KMS-11 (cell line): Measurements from ENCODE around the gene BNC2.

Source experiments
- H2AFZ ChIP-seq: fragments of 200-600 bp; sonication (generic); 2 replicates; pipeline ENCODE4 v1.6.1; 2016; ENCODE audit warnings: antibody characterized with exemption, mixed run types, low read depth
- H3K27ac ChIP-seq: fragments of 200-600 bp; sonication (generic); 2 replicates; pipeline ENCODE4 v1.6.1; 2016; ENCODE audit warnings: mild to moderate bottlenecking, mixed run types
- H3K27me3 ChIP-seq: fragments of 200-600 bp; sonication (generic); 2 replicates; pipeline ENCODE4 v1.6.1; 2017; ENCODE audit warnings: mild to moderate bottlenecking, low read depth, mixed run types, moderate library complexity; ENCODE audit not compliant: insufficient read depth
- H3K36me3 ChIP-seq: fragments of 200-600 bp; sonication (generic); 2 replicates; pipeline ENCODE4 v1.6.1; 2017; ENCODE audit warnings: mild to moderate bottlenecking, mixed run types; ENCODE audit not compliant: insufficient read depth
- H3K4me1 ChIP-seq: fragments of 200-600 bp; sonication (generic); 2 replicates; pipeline ENCODE4 v1.6.1; 2016; ENCODE audit warnings: mild to moderate bottlenecking, low read depth, mixed run types; ENCODE audit not compliant: poor library complexity, severe bottlenecking
- H3K4me2 ChIP-seq: fragments of 200-600 bp; sonication (generic); 2 replicates; pipeline ENCODE4 v1.7.0; 2016; ENCODE audit warnings: mild to moderate bottlenecking, mixed run types
- H3K4me3 ChIP-seq: fragments of 200-600 bp; sonication (generic); IDR thresholded peaks from 2 replicates; pipeline ENCODE4 v1.6.1; 2017; ENCODE audit warnings: low read depth, low read length, mixed read lengths; ENCODE audit not compliant: insufficient read depth
- H3K79me2 ChIP-seq: fragments of 200-600 bp; sonication (generic); 2 replicates; pipeline ENCODE4 v1.6.1; 2016; ENCODE audit warnings: low read depth, mixed run types; ENCODE audit not compliant: insufficient read depth
- H3K9ac ChIP-seq: fragments of 200-600 bp; sonication (generic); 2 replicates; pipeline ENCODE4 v1.6.1; 2016; ENCODE audit warnings: mild to moderate bottlenecking, mixed run types
- H4K20me1 ChIP-seq: fragments of 200-600 bp; sonication (generic); 2 replicates; pipeline ENCODE4 v1.6.1; 2016; ENCODE audit warnings: mild to moderate bottlenecking, mixed run types; ENCODE audit not compliant: insufficient read depth
- CTCF ChIP-seq: fragments of 200-600 bp; sonication (generic); conservative IDR thresholded peaks from 2 replicates; pipeline ENCODE4 v1.6.1; 2017; ENCODE audit warnings: low read depth, mild to moderate bottlenecking, antibody characterized with exemption, low read length, moderate library complexity, mixed read lengths

The BNC2 gene

GRCh38 chr9:16510482-16510881, 360.0 kb downstream of the BNC2 start:
- no peaks in the 10 kb centered on the region for H3K79me2 ChIP-seq
- H3K27me3 ChIP-seq = no peaks in the 10 kb centered on the region
- no peak for TF ChIP-seq CTCF
- no peak overlapping the region for H3K27ac ChIP-seq
- H3K4me1 ChIP-seq = no peaks in the 10 kb centered on the region
- H4K20me1 ChIP-seq = no peaks in the 10 kb centered on the region
- H3K36me3 ChIP-seq = no peaks in the 10 kb centered on the region
- H3K4me2 ChIP-seq = no peak overlapping the region
- no peak overlapping the region for H3K4me3 ChIP-seq
- no peak overlapping the region for H2AFZ ChIP-seq
- no peak overlapping the region for H3K9ac ChIP-seq

- Histone ChIP-seq H3K79me2 (no peaks in the 10 kb centered on the region), H3K27ac (no peak overlapping the region), H3K4me2 (no peak overlapping the region), H2AFZ (no peak overlapping the region), H3K36me3 (no peaks in the 10 kb centered on the region), H3K9ac (no peak overlapping the region), H3K4me3 (no peak overlapping the region), H4K20me1 (no peaks in the 10 kb centered on the region), H3K27me3 (no peaks in the 10 kb centered on the region), H3K4me1 (no peaks in the 10 kb centered on the region)
- no peak for TF ChIP-seq CTCF
Measured at GRCh38 chr9:16509997-16510396, 360.5 kb downstream of the BNC2 start.

- Histone ChIP-seq H2AFZ (no peak overlapping the region), H3K4me2 (no peak overlapping the region), H3K79me2 (no peaks in the 10 kb centered on the region), H3K36me3 (no peaks in the 10 kb centered on the region), H3K4me1 (no peaks in the 10 kb centered on the region), H3K4me3 (no peak overlapping the region), H3K9ac (no peak overlapping the region), H3K27me3 (no peaks in the 10 kb centered on the region), H3K27ac (no peak overlapping the region), H4K20me1 (no peaks in the 10 kb centered on the region)
- TF ChIP-seq CTCF = no peak
Measured at GRCh38 chr9:16505199-16505598, 365.3 kb downstream of the BNC2 start.

- no peaks in the 10 kb centered on the region for H3K27me3 ChIP-seq
- no peak overlapping the region for H3K4me3 ChIP-seq
- H3K79me2 ChIP-seq = no peaks in the 10 kb centered on the region
- no peaks in the 10 kb centered on the region for H4K20me1 ChIP-seq
- H3K9ac ChIP-seq = no peak overlapping the region
- H3K27ac ChIP-seq = no peak overlapping the region
- no peak overlapping the region for H2AFZ ChIP-seq
- TF ChIP-seq CTCF = no peak
- H3K4me2 ChIP-seq = no peak overlapping the region
- H3K4me1 ChIP-seq = no peaks in the 10 kb centered on the region
- no peaks in the 10 kb centered on the region for H3K36me3 ChIP-seq
Measured at GRCh38 chr9:16501726-16502125, 368.7 kb downstream of the BNC2 start.

- no peaks in the 10 kb centered on the region for H3K36me3 ChIP-seq
- H3K79me2 ChIP-seq = no peaks in the 10 kb centered on the region
- no peak overlapping the region for H3K27ac ChIP-seq
- H2AFZ ChIP-seq = no peak overlapping the region
- H3K4me3 ChIP-seq = no peak overlapping the region
- H3K4me1 ChIP-seq = no peaks in the 10 kb centered on the region
- no peaks in the 10 kb centered on the region for H3K27me3 ChIP-seq
- no peaks in the 10 kb centered on the region for H4K20me1 ChIP-seq
- H3K4me2 ChIP-seq = no peak overlapping the region
- no peak for TF ChIP-seq CTCF
- no peak overlapping the region for H3K9ac ChIP-seq
Measured at GRCh38 chr9:16501141-16501540, 369.3 kb downstream of the BNC2 start.
